ENCODE data around the gene ERF.

Gene ERF

DNA sequence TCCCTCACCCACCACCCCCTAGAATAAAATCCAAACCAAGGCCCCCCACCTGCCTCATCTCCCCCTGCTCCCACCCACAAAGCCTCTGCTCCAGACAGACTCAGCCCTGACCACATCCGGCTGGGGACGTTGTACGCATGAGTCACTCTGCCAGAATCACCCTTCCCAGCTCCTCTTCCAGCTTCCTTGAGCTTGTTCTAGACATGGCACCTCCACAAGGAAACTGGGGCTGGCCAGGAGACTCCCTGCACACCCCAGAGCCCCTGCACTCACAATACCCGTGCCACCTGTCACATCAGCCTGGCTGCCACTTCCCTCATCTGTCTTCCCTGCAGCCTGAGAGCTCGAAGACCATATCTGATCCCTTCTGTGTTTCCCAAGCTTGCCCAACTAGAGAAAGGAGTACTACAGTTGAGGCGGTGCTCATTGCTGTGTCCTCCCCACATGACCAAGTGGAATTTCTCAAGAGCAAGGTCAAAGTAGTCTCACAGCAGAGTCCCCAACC is 47.1 kb downstream of the ERF start:
- DNase-seq, result no peak

DNA sequence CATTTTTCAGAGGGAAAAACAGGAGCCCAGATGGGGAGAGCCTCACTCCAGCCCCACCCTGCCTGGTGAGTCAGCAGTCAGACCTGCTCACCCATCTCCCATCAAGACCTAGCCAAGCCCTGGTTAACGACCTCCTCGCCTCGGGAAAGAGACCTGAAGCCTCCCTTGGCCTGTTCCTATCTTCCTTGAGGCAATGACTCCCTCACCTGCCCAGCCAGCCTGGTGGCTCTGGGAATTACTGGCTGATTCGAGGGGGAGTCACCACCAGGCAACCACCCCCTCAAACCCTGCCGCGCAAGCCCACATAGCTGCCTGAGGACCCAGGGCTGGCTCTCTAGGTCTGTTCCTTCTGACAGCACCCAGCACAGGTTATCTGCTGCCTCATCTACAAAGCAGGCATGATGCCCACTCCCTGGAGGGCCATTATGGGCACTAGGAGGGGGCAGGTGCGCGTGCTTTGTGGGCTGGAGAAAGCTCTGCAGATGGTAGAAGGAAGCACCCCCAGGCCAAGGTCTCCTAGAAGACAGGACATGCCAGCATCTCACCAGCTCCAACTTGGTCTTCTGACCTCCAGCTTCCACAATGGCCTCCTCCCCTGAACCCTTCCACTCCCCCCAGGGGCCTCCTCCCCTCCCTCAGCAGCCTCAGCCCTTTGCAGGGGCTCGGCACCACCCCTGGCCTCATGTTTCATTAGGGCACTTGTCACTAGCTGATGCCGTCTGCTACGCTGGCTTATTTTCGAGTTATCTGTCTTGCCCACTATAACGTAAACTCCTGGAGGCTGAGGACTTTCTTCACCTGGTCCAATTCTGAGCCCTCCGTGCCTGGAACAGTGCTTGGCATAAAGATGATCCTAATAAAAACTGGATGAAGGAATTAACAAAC is 47.8 kb downstream of the ERF start:
- H3K27ac Mint-ChIP-seq, result peak overlapping the region; percentile 86 to 95
- H3K27me3 Mint-ChIP-seq, result no peaks in the 10 kb centered on the region
- DNase-seq (no peak), ATAC-seq (no peak)
- H3K4me1 Mint-ChIP-seq, result peaks cover 57% of the 10 kb centered on the region
- no peaks in the 10 kb centered on the region for H3K9me3 Mint-ChIP-seq
- no peak overlapping the region for H3K4me3 Mint-ChIP-seq

More for the DNA sequence above, 47.1 kb downstream of the ERF start:
- ATAC-seq, result no peak
- peaks cover 56% of the 10 kb centered on the region for H3K4me1 Mint-ChIP-seq
- peak overlapping the region; percentile 23 to 64 for H3K4me3 Mint-ChIP-seq
- no peaks in the 10 kb centered on the region for H3K27me3 Mint-ChIP-seq
- peak overlapping the region; percentile 86 to 95 for H3K27ac Mint-ChIP-seq
- no peaks in the 10 kb centered on the region for H3K9me3 Mint-ChIP-seq

DNA sequence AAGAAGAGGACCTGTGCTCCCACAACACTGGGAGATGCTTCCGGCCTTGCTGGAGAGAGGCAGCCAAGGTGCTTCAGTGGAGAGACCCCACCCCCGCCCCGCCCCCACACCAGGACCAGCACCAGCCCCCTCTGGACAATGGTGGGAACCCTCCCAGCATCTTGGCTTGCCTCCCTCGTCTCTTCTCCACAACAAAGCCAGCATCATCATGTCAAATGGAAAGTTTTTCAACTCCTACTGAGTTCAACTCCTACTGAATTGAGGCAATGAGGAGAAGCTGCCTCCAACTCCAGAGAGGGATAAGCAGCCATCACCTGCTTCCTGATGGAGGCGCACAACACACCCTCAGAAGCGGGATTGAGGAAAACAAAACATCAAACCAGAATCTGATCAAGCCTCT is 50.3 kb downstream of the ERF start:
- Mint-ChIP-seq H3K27ac (no peak overlapping the region), H3K9me3 (no peaks in the 10 kb centered on the region), H3K4me3 (no peak overlapping the region), H3K27me3 (no peaks in the 10 kb centered on the region), H3K4me1 (peaks cover 81% of the 10 kb centered on the region)
- DNase-seq, result no peak
- no peak for ATAC-seq

DNA sequence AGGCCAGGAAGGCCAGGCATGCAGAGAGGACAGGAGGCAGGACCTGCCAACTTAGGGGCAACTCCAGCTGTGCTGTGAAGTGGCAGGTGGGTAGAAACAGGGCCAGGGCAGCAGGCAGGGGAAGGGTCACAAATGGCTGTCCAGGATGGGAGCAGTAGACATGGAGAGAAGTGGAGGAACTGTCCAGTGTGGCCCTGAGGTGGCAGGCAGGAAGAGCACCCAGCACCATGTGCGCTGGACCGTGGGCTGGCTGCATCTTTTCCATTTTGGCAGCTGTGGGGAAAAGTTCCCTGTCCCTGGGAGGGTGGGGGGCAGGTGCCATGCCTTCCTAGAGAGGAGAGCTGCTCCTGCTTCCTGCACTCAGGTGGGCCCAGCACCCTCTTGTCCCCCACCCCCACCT is 51.2 kb downstream of the ERF start:
- no peaks in the 10 kb centered on the region for H3K27me3 Mint-ChIP-seq
- H3K27ac Mint-ChIP-seq, result peak overlapping the region in 1 of 2 donors; percentile 57
- H3K9me3 Mint-ChIP-seq, result no peaks in the 10 kb centered on the region
- DNase-seq (no peak), ATAC-seq (no peak)
- peaks cover 90% of the 10 kb centered on the region for H3K4me1 Mint-ChIP-seq
- no peak overlapping the region for H3K4me3 Mint-ChIP-seq

DNA sequence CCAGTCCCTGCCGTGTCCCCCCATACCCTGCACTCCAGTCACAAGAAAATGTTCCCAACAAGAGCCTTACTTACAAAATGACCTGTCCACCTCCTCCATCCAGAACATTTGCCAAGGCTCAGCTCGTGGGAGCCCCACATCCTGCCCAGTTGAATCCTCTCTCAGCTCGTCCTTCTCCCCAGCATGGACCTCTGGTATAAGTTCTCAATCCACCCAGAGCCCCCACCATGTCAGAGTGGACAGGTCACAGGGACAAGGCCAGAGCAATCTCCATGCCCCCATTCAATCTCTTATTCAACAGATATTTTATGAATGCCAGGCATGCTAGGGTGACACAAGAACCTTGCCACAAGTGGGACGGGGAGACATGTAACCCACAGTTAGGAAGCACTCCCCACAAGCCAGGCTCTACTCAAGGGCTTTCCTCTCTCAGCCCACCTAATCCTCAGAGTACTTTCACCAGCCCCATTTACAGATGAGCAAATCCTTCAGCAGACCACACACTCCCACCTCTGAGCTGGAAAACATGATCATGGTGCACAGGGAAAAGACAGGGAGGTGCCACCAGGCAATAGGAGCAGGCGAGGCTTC is 52.5 kb downstream of the ERF start:
- peak overlapping the region; percentile 54 to 96 for H3K27ac Mint-ChIP-seq
- DNase-seq (no peak), ATAC-seq (no peak)
- no peaks in the 10 kb centered on the region for H3K27me3 Mint-ChIP-seq
- H3K4me3 Mint-ChIP-seq, result peak overlapping the region; percentile 66 to 79
- no peaks in the 10 kb centered on the region for H3K9me3 Mint-ChIP-seq
- peaks cover 88% of the 10 kb centered on the region for H3K4me1 Mint-ChIP-seq

DNA sequence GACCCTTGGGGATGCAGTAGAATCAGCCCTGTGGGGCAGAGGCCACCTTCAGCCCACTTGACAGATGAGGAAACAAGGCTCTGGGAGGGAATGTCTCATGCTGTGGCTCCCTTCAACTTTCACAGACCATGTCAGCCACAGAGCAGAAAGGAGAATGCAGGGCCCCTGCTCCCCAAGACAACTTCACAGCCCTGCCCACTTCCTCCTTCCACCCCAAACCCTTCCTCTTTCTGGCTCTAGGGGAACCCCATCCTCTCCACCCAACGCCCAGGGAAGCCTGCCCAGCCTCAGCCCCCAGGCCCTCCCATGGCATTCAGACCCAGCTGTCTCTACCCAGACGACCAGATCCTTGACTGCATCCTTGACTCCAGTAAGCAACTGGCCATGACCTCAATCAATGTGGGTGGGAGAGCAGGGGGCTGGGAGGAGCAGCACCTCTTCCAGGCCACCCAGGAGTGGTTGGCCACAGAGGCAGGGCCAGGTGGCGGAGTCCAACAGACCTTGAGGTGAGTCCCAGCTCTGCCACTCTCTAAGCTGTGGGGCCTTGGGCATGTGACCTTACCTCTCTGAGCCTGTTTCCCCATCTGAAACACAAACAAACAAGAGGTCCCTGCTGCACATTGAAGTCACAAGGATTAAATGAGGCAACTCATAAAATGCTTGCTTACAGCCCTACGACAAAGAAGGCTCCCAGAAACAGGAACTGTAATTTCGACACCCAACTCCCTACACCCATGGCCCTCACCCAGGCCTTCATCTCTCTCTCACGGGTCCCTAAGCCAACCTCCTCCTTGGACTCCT is 53.2 kb downstream of the ERF start:
- peak overlapping the region; percentile 94 to 96 for H3K27ac Mint-ChIP-seq
- ATAC-seq (peak; percentile 67), DNase-seq (peak in 1 of 2 donors; percentile 72)
- no peaks in the 10 kb centered on the region for H3K27me3 Mint-ChIP-seq
- H3K4me3 Mint-ChIP-seq, result peak overlapping the region; percentile 66 to 79
- H3K4me1 Mint-ChIP-seq, result peaks cover 88% of the 10 kb centered on the region
- no peaks in the 10 kb centered on the region for H3K9me3 Mint-ChIP-seq

DNA sequence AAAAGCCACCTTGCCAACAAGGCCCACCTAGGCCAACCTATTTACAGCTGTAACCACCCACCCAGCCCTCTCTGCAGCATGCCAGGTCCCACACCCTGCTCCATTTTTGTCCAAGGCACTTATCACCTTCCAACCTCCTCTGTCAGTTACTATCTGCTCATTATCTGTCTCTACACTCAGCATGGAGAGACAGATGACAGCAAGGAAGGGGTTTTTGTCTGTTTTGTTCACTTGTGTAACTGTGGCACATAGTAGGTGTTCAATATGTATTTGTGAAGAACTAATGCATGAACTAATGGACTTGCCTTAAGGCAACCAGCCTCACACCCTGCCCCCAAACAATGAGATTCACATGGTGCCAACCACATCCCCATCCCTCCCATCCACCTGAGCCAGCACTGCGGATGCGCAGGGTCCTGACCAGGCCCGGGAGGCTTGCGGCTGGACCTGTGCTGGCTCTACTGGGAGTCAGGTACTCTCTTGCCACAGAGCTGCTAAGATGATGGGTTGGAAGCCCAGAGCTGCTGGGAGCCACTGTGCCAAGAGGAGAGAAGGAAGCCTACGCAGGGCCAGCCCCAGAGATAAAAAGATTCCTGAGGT is 54.7 kb downstream of the ERF start:
- Mint-ChIP-seq H3K27ac (peak overlapping the region; percentile 63 to 72), H3K9me3 (no peaks in the 10 kb centered on the region), H3K4me3 (peak overlapping the region; percentile 79 to 83), H3K4me1 (peaks cover 91% of the 10 kb centered on the region), H3K27me3 (no peaks in the 10 kb centered on the region)
- ATAC-seq (no peak), DNase-seq (no peak)

DNA sequence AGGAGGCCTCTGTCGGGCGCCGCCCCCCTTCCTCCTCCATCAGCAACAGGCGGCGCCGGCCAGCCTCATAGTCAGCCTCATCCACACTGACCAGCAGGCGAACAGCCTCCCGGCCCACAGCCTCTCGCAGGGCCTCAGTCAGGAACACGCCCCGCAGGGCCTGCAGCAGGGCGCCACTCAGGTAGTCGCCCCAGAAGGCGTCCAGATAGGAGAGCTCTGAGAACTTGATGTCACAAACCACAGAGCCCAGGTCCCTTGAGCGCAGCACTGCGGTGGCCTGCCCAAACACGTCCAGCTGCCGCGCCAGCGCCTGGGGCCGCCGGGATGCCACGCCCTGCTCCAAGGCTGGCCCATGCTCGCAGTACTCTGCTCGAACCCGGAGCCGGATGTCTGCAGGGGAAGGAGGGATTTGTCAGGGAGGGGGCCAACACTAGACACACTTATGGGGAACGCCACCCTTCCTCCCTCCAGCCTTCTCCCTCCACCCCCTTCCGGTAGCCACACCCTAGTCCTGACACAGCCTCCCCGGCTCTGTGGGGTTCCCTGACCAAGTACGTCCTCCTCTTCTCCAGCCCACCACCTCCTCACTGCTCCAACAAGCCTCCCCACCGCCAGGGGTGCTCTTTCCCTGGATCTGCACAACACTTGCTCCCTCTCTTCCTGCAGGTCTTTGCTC is 55.4 kb downstream of the ERF start:
- H3K27ac Mint-ChIP-seq, result peak overlapping the region; percentile 63 to 72
- H3K9me3 Mint-ChIP-seq, result no peaks in the 10 kb centered on the region
- peak overlapping the region; percentile 79 to 83 for H3K4me3 Mint-ChIP-seq
- DNase-seq (peak; percentile 68 to 88), ATAC-seq (peak; percentile 84)
- peaks cover 87% of the 10 kb centered on the region for H3K4me1 Mint-ChIP-seq
- no peaks in the 10 kb centered on the region for H3K27me3 Mint-ChIP-seq

DNA sequence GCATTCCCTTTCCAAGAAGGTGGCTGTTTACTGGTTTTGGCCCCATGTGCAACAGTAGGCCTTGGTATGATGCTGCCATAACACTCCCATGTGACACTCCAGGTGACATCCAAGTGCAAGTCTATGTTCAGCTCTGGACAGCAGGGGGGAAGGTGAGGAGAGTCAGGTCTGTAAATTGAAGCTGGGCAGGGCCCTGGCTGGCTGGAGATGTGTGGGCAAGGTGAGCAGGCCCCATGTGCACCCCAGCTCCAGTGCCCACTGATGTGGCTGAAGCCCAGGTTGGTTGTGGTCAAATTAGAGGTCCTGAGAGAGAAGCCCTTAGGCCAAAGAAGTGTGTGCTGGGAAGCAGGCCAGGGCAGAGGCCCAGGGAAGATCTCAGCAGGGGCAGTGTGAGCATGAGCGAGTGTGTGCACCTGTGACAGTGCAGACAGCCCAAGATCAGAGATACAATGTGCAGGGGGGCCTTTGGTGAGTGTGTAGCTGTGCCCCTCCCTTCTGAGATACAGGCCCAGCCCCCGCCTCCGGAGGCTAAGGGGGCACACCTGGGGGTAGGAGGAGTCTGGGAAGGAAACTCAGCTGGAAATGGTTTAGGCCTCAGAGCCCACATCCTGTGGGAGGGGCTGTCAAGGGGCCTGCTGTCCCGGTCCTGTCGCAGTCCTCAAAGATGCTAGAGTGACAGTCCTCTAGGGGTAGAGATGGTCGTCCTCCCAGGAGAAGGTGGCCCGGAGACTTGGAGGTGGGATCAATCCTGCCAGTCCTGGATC is 56.1 kb downstream of the ERF start:
- H3K27ac Mint-ChIP-seq, result peak overlapping the region; percentile 63 to 72
- DNase-seq (peak; percentile 60 to 79), ATAC-seq (peak; percentile 75)
- H3K4me1 Mint-ChIP-seq, result peaks cover 85% of the 10 kb centered on the region
- peak overlapping the region; percentile 79 to 83 for H3K4me3 Mint-ChIP-seq
- H3K27me3 Mint-ChIP-seq, result no peaks in the 10 kb centered on the region
- H3K9me3 Mint-ChIP-seq, result peaks cover 0 to 6% of the 10 kb centered on the region in 2 donors

All from stimulated activated naive CD8-positive, alpha-beta T cell treated with anti-CD3 and anti-CD28 coated beads, Interleukin-15, amount 100 ng/mL, for 72 hours (primary cell).